ENCODE results near the gene PCBP3. TPM values are rescaled to one million over a fixed set of nuclear protein-coding genes. Genes with fewer than 3 reads are reported as not detected.
A peak's percentile ranks its signal among the peaks of the same experiment; 100 is the strongest.

The PCBP3 gene
- total RNA-seq, 1 experiment from 2014 or later: 10.9 TPM

DNA sequence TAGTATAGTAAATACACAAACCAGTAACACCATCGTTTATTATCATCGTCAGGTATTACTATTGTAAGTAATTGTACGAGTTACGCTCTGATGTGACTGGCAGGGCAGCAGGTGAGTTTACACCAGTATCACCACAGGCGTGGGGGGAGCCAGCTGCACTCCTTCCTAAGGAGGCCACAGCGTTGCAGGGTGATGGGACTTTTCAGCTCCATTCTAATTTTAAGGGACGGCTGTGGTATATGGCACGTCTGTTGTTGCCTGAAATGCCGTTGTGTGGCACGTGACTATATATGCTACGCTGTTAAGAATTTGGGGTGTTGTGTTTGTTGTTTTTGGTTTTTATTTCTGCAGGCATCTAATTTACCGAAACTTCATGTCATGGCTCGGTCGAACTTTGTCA lies 173.3 kb downstream of the PCBP3 start:
- H2BK12ac ChIP-seq (ENCODE audit: insufficient read length, low read depth, low read length): no peak overlapping the region
- H3K56ac ChIP-seq (ENCODE audit: insufficient read length, low read depth, low read length): no peak overlapping the region
- TF ChIP-seq, protein P1, sequence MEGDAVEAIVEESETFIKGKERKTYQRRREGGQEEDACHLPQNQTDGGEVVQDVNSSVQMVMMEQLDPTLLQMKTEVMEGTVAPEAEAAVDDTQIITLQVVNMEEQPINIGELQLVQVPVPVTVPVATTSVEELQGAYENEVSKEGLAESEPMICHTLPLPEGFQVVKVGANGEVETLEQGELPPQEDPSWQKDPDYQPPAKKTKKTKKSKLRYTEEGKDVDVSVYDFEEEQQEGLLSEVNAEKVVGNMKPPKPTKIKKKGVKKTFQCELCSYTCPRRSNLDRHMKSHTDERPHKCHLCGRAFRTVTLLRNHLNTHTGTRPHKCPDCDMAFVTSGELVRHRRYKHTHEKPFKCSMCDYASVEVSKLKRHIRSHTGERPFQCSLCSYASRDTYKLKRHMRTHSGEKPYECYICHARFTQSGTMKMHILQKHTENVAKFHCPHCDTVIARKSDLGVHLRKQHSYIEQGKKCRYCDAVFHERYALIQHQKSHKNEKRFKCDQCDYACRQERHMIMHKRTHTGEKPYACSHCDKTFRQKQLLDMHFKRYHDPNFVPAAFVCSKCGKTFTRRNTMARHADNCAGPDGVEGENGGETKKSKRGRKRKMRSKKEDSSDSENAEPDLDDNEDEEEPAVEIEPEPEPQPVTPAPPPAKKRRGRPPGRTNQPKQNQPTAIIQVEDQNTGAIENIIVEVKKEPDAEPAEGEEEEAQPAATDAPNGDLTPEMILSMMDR (conservative IDR thresholded peaks at IDR 0.05): no peak
- H3K18ac ChIP-seq (ENCODE audit: insufficient read length, low read depth, low read length): no peak overlapping the region
- H3K23me2 ChIP-seq (ENCODE audit: insufficient read length, low read depth, low read length, poor library complexity, severe bottlenecking): peaks cover 2% of the 10 kb centered on the region
- no peak overlapping the region for H4K5ac ChIP-seq (ENCODE audit: insufficient read length, low read depth, low read length)
- H3K36me3 Mint-ChIP-seq (ENCODE audit: insufficient read depth in 1 of 3, low read depth in 3 of 3): no peaks in the 10 kb centered on the region
- H4K91ac ChIP-seq (ENCODE audit: insufficient read length, low read depth, low read length): no peak overlapping the region
- no peak overlapping the region for H2BK20ac ChIP-seq (ENCODE audit: low read depth, low read length, poor library complexity, severe bottlenecking)
- H3K79me1 ChIP-seq (ENCODE audit: insufficient read depth, low read depth, low read length, poor library complexity, severe bottlenecking): no peaks in the 10 kb centered on the region
- H2BK5ac ChIP-seq (ENCODE audit: insufficient read length, low read length): no peak overlapping the region
- no peaks in the 10 kb centered on the region for H3K4me1 ChIP-seq (ENCODE audit: insufficient read depth, low read length)
- 0 out of 5 replicates have a peak, but pooled peaks cover 0 to 2% of the 10 kb centered on the region in 2 experiments for H3K9me3 Mint-ChIP-seq
- no peak overlapping the region for H2BK15ac ChIP-seq (ENCODE audit: low read depth, low read length)
- DNase-seq: no peak
- H4K20me1 ChIP-seq (ENCODE audit: control insufficient read depth, insufficient read depth, insufficient read length): no peaks in the 10 kb centered on the region
- no peaks in the 10 kb centered on the region for H3K79me2 ChIP-seq (ENCODE audit: insufficient read depth, low read length)
- H3K27me3 ChIP-seq (ENCODE audit: insufficient read depth, low read length): no peaks in the 10 kb centered on the region
- H3K14ac ChIP-seq (ENCODE audit: insufficient read depth, low read length): no peak overlapping the region
- H4K8ac ChIP-seq (replicated peaks; ENCODE audit: insufficient read length, low read depth, low read length): no peak overlapping the region
- H3K27ac Mint-ChIP-seq: peak overlapping the region in 1 of 3 experiments; percentile 44; a peak in 2 of 7 replicates
- H2AK5ac ChIP-seq (ENCODE audit: insufficient read length, low read length): no peak overlapping the region
- H3K27ac ChIP-seq (ENCODE audit: insufficient read length, low read depth, low read length): no peak overlapping the region
- H2BK120ac ChIP-seq (ENCODE audit: low read depth, low read length, poor library complexity, severe bottlenecking): no peak overlapping the region
- no peak overlapping the region for H3K9ac ChIP-seq (ENCODE audit: extremely low read depth, insufficient read length, low read length)
- H3K9me3 ChIP-seq (ENCODE audit: control insufficient read depth, low read depth, low read length): no peaks in the 10 kb centered on the region
- H3K4me1 Mint-ChIP-seq: peaks cover 20 to 25% of the 10 kb centered on the region in 2 experiments
- no peak overlapping the region for H2AFZ ChIP-seq (ENCODE audit: low read length)
- no peak overlapping the region for H3K23ac ChIP-seq (ENCODE audit: insufficient read length, low read depth, low read length)
- no peak overlapping the region for H3T11ph ChIP-seq (ENCODE audit: low read length)
- no CpG with 5 or more reads among the region's 14 CpGs for WGBS (ENCODE audit: extremely low coverage, insufficient read length, low lambda C conversion rate)
- no peak overlapping the region for H3K4me3 Mint-ChIP-seq
- H3K27me3 Mint-ChIP-seq (ENCODE audit: low read depth): no peaks in the 10 kb centered on the region
- H3K4ac ChIP-seq (ENCODE audit: low read depth, low read length): no peak overlapping the region
- no peak overlapping the region for H3K4me2 ChIP-seq (ENCODE audit: insufficient read depth, insufficient read length, low read length)
